Activated naive CD8-positive, alpha-beta T cell treated with anti-CD3 and anti-CD28 coated beads for 36 hours (primary cell): ENCODE results near the gene CCDC167. TPM values are rescaled to one million over a fixed set of nuclear protein-coding genes. Genes with fewer than 3 reads are reported as not detected.

Experiments
- DNase-seq: peaks from one replicate; pipeline ENCODE4 v3.0.0; 2021
- H3K27ac Mint-ChIP-seq: one replicate; pipeline ENCODE4 v1.8.0; 2022; ENCODE audit warnings: mild to moderate bottlenecking, moderate library complexity, mixed read lengths
- H3K27me3 Mint-ChIP-seq: one replicate; pipeline ENCODE4 v1.8.0; 2022; ENCODE audit warnings: mild to moderate bottlenecking, mixed read lengths
- H3K36me3 Mint-ChIP-seq: one replicate; pipeline ENCODE4 v1.8.0; 2021; ENCODE audit warnings: mild to moderate bottlenecking, mixed read lengths
- H3K4me1 Mint-ChIP-seq: one replicate; pipeline ENCODE4 v1.8.0; 2021; ENCODE audit warnings: mixed read lengths
- H3K4me3 Mint-ChIP-seq: one replicate; pipeline ENCODE4 v1.8.0; 2022; ENCODE audit warnings: mild to moderate bottlenecking, moderate library complexity, mixed read lengths
- H3K9me3 Mint-ChIP-seq: one replicate; pipeline ENCODE4 v1.8.0; 2022; ENCODE audit warnings: mixed read lengths
- total RNA-seq, 2 experiments: library from RNA; stranded (reverse); gene quantifications; one replicate each; pipeline ENCODE4 v1.2.3, GENCODE V29; 2021

Gene CCDC167
- total RNA-seq, 2 experiments from 2014 or later, result 50.0 to 51.0 TPM

DNA sequence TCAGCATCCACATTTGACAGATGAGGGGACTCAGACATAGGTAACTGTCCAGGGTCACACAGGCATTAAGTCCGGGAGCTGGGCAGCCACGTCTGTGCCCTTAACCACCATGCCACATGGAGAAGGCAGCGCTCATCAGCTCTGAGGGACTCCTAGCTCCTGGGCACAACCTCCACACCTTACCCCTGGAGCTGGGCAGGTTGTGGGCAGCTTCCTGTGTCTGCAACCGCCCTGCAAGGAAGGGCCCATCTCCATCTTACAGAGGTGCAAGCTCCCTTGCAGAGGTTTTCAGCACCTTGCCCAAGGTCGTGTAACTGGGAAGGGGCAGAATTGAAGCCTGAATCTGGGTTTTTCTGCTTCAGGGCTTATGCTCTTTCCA is 7.9 kb downstream of the CCDC167 start:
- H3K27ac Mint-ChIP-seq, result peak overlapping the region; percentile 61
- H3K4me1 Mint-ChIP-seq, result peaks cover 85% of the 10 kb centered on the region
- no peaks in the 10 kb centered on the region for H3K9me3 Mint-ChIP-seq
- peaks cover 36% of the 10 kb centered on the region for H3K36me3 Mint-ChIP-seq
- no peak for DNase-seq
- H3K4me3 Mint-ChIP-seq, result no peak overlapping the region
- no peaks in the 10 kb centered on the region for H3K27me3 Mint-ChIP-seq

DNA sequence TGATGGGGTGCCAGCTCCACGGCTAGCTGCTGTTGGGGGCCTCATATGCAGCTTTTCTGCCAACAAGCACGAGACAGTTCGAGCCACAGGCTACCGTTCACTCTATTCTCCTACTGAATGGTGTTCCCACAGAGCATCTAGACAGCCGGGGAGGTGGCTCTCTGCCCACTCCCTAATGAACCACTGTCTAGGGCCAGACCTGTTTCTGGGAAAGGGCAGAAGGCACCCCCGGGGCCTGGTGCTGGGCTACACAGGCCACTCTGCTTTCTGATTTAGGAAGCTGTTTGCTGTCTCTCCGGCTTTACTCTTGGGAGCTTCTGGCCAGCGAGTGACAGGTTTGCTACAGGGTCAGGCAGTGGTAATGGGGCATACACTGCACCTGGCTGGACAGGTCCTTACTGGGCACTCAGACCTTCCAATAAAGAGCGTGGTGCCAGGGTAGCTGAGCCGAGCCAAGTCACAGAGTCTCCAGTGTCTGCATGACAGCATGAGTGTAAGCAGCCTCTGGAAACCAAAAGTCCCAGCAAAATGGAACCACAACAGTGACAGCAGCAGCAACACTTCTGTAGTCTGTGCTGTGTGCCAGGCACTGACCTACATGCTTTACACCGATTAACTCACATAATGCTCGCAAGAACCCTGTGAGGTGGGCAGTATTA is 8.4 kb downstream of the CCDC167 start:
- no peaks in the 10 kb centered on the region for H3K9me3 Mint-ChIP-seq
- no peak overlapping the region for H3K4me3 Mint-ChIP-seq
- peaks cover 35% of the 10 kb centered on the region for H3K36me3 Mint-ChIP-seq
- DNase-seq, result no peak
- peaks cover 79% of the 10 kb centered on the region for H3K4me1 Mint-ChIP-seq
- H3K27ac Mint-ChIP-seq, result no peak overlapping the region
- no peaks in the 10 kb centered on the region for H3K27me3 Mint-ChIP-seq

- H3K36me3 Mint-ChIP-seq, result peaks cover 33% of the 10 kb centered on the region
- no peak overlapping the region for H3K4me3 Mint-ChIP-seq
- no peaks in the 10 kb centered on the region for H3K9me3 Mint-ChIP-seq
- no peak for DNase-seq
- no peaks in the 10 kb centered on the region for H3K27me3 Mint-ChIP-seq
- H3K4me1 Mint-ChIP-seq, result peaks cover 74% of the 10 kb centered on the region
- peak overlapping the region; percentile 73 for H3K27ac Mint-ChIP-seq
Measured at GRCh38 chr6:37490536-37491170, 9.0 kb downstream of the CCDC167 start.

- no peaks in the 10 kb centered on the region for H3K9me3 Mint-ChIP-seq
- H3K27ac Mint-ChIP-seq, result peak overlapping the region; percentile 73
- peaks cover 66% of the 10 kb centered on the region for H3K4me1 Mint-ChIP-seq
- no peaks in the 10 kb centered on the region for H3K27me3 Mint-ChIP-seq
- H3K36me3 Mint-ChIP-seq, result peaks cover 28% of the 10 kb centered on the region
- H3K4me3 Mint-ChIP-seq, result no peak overlapping the region
- no peak for DNase-seq
Measured at GRCh38 chr6:37489697-37490336, 9.9 kb downstream of the CCDC167 start.

- DNase-seq, result no peak
- Mint-ChIP-seq H3K36me3 (peaks cover 18% of the 10 kb centered on the region), H3K27ac (peak overlapping the region; percentile 12), H3K4me3 (no peak overlapping the region), H3K9me3 (no peaks in the 10 kb centered on the region), H3K27me3 (no peaks in the 10 kb centered on the region), H3K4me1 (peaks cover 55% of the 10 kb centered on the region)
Measured at GRCh38 chr6:37488476-37488875, 11.2 kb downstream of the CCDC167 start.

- H3K36me3 Mint-ChIP-seq, result peaks cover 15% of the 10 kb centered on the region
- H3K9me3 Mint-ChIP-seq, result no peaks in the 10 kb centered on the region
- peaks cover 48% of the 10 kb centered on the region for H3K4me1 Mint-ChIP-seq
- no peak for DNase-seq
- H3K4me3 Mint-ChIP-seq, result no peak overlapping the region
- H3K27me3 Mint-ChIP-seq, result no peaks in the 10 kb centered on the region
- no peak overlapping the region for H3K27ac Mint-ChIP-seq
Measured at GRCh38 chr6:37487591-37488380, 11.9 kb downstream of the CCDC167 start.

DNA sequence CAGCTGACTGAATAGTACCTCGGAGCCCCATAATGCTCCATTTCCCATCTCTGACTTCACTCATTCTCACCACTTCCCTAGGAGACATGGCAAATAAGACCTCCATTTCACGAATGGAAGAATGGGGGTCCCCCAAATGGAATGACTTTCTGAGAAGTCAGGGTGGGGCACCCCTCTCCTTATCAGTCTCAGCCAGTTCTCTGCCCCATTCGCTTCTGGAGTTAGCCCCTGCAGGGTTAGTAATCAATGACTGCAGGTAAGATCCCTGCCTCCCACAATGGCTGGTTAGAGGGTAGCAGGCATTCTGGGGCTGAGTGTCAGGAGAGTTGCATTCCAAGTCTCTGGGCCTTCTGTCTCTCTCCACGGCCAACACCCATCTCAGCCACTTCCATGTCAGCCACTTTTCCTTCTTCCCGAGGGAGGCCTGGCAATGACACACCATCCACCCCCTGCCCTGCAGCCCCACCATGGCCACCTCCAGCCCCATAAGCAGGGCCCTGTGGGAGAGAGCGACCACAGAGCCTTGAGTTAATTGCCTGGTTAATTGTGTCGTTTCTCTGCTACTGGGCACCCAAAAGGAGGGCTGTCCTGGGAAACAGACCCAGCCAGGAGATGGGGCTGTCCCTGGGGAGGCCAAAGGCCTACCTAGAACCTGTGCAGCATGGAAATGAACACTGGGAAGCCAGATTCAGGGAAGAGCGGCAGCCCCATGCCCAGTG is 13.4 kb downstream of the CCDC167 start:
- H3K36me3 Mint-ChIP-seq, result peaks cover 22% of the 10 kb centered on the region
- no peak overlapping the region for H3K4me3 Mint-ChIP-seq
- H3K27me3 Mint-ChIP-seq, result no peaks in the 10 kb centered on the region
- peaks cover 33% of the 10 kb centered on the region for H3K4me1 Mint-ChIP-seq
- no peaks in the 10 kb centered on the region for H3K9me3 Mint-ChIP-seq
- no peak for DNase-seq
- H3K27ac Mint-ChIP-seq, result no peak overlapping the region

- H3K36me3 Mint-ChIP-seq, result peaks cover 22% of the 10 kb centered on the region
- no peak overlapping the region for H3K27ac Mint-ChIP-seq
- DNase-seq, result no peak
- no peaks in the 10 kb centered on the region for H3K9me3 Mint-ChIP-seq
- no peaks in the 10 kb centered on the region for H3K27me3 Mint-ChIP-seq
- H3K4me3 Mint-ChIP-seq, result no peak overlapping the region
- H3K4me1 Mint-ChIP-seq, result peaks cover 25% of the 10 kb centered on the region
Measured at GRCh38 chr6:37485291-37485702, 14.4 kb downstream of the CCDC167 start.

DNA sequence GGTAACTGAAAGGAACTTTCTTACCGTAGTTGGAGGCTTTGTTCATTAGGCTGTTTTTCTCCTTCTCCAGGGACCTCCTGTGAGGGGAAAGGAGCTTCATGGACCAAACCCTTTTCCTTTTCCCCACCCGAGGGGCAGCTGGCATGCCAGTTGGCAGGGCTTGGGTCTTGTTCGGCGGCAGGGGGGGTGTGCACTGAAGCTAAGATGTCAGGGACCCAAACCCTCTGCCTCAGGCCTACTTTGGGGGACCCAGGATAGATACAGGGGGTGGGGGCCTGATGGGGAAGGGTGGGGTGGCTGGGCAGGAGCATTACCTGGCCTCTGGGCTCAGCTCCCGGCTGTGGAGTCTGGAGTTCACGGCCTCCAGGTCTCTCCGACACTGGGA is 14.9 kb downstream of the CCDC167 start:
- Mint-ChIP-seq H3K27me3 (no peaks in the 10 kb centered on the region), H3K9me3 (no peaks in the 10 kb centered on the region), H3K36me3 (peaks cover 22% of the 10 kb centered on the region), H3K27ac (no peak overlapping the region), H3K4me3 (no peak overlapping the region), H3K4me1 (peaks cover 19% of the 10 kb centered on the region)
- DNase-seq, result no peak

DNA sequence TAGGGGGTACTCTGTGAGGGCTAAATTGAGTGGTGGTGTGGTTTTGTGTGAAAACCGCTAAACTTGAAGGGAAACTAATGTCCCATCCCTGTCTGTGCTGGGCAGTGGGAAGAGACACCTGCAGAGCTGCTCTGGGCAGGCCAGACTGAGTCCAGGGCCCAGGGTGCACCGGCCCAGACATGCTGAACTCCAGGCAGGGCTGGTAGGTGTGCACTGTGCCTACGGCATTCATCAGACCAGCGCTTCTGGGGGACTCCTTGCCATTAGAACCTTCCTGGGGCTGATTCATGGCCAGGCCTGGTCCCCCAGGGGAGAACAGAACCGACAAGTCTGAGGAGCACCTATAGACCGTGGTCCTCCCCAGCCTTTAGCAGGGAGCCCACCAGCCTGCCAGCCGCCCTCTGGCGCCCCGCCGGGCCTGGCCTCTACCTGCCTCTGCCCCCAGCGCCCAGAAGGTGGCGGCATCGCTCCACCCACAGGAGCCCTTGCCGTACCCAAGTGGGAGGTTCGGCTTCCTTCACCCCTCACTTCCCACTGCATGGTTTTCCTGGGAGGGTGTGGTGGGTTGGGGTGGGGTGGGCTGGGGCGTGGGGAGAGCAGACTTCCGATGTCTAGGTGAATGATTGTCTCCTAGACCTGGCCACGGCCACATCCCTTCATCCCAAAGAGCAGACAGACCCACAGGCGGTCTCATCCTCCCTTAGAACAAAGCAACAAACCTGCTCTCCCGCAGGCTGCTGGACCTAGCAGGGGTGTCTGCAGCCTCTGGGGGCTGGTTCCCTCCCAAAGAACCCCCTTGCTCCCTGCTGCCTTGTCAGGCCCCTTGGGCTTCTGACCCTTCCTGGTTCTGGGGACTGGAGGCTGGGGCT is 15.5 kb downstream of the CCDC167 start:
- peak; percentile 74 for DNase-seq

DNA sequence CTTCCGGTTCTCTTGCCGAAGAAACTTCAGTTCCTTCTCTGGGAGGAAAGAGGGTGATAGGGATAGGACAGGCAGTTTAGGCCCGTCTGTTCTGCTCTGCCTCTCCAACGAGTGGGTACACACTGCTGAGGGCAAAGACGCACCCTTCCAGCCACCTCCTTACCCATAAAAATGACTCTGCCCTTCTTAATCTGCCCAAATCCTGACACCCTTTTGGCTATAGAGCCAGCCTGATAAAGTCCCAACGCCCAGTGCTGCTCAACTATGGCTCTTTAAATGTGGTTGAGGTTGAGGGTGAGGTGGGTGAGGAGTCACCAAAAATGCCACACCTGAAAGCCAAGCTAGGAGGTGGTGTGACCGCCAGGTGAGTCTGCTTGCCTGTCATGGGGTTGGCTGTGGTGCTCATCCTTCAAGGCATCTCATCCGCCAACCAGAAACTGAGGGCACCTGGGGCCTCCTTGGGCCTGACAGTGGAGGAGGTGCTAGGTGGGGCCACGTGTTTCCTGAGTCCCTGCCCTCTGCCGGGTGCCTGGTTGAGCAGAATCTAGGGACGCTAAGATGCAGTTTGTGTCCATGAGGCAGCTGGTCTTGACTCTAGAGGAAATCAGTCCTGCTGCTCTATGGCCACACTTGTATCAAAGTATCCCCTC is 16.3 kb downstream of the CCDC167 start:
- H3K9me3 Mint-ChIP-seq, result no peaks in the 10 kb centered on the region
- H3K36me3 Mint-ChIP-seq, result peaks cover 14% of the 10 kb centered on the region
- no peak for DNase-seq
- H3K27me3 Mint-ChIP-seq, result no peaks in the 10 kb centered on the region
- H3K4me1 Mint-ChIP-seq, result peaks cover 7% of the 10 kb centered on the region
- H3K4me3 Mint-ChIP-seq, result no peak overlapping the region
- peak overlapping the region; percentile 30 for H3K27ac Mint-ChIP-seq

More for the DNA sequence above, 15.5 kb downstream of the CCDC167 start:
- H3K27me3 Mint-ChIP-seq, result no peaks in the 10 kb centered on the region
- peaks cover 14% of the 10 kb centered on the region for H3K4me1 Mint-ChIP-seq
- peaks cover 21% of the 10 kb centered on the region for H3K36me3 Mint-ChIP-seq
- H3K4me3 Mint-ChIP-seq, result no peak overlapping the region
- no peaks in the 10 kb centered on the region for H3K9me3 Mint-ChIP-seq
- no peak overlapping the region for H3K27ac Mint-ChIP-seq

DNA sequence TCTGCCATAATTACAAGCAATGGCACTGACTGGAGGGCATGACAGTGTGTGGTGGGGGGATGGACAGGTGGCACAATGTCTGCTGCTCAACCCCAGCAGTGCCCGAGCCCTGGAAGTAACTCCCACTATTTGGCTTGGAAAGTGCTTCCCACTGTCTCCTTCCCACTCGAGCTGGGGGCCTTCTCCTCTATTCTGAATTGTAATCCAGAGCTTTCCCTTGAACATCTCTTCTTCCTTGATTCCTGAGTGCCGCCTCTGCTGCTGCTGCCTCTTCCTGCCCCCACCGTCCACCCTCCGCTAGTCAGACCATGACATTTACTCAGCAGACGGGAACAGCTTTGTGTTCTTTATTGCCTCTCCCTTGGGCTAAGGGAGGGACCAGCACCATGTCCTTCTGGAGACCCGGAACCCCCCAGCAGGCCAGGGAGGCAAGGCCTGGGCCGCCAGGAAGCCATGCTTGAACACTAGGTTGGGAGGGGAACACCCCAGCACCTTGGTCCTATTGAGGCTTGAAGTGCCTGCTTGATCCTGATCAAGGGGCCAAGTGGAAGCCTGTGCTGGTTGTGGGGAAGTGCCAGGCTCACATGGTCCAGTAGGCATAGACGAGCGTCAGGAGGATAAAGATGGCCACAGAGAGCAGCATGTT is 17.0 kb downstream of the CCDC167 start:
- H3K27ac Mint-ChIP-seq, result no peak overlapping the region
- no peak overlapping the region for H3K4me3 Mint-ChIP-seq
- peaks cover under 1% of the 10 kb centered on the region for H3K4me1 Mint-ChIP-seq
- H3K9me3 Mint-ChIP-seq, result no peaks in the 10 kb centered on the region
- DNase-seq, result no peak
- no peaks in the 10 kb centered on the region for H3K27me3 Mint-ChIP-seq
- peaks cover 10% of the 10 kb centered on the region for H3K36me3 Mint-ChIP-seq
